Spinal cord (tissue), 10 donors: Measurements from ENCODE around the gene POLR1F. TPM values are rescaled to one million over a fixed set of nuclear protein-coding genes. Genes with fewer than 3 reads are reported as not detected.
"Not testable (repeated sequence)": the region's sequence is repeated elsewhere in the genome, so short reads cannot be mapped to it uniquely, and the experiment has no call there.

ENCODE experiments used
- DNase-seq, 6 donors: peaks; one replicate each; pipeline versions ENCODE4 v3.0.0 to v3.0.0-alpha.2; 2013 to 2015; ENCODE audit warnings: low spot score in 6 of 6, low read depth in 4 of 6
- H3K27ac ChIP-seq: one replicate; pipeline ENCODE4 v1.5.1; 2013; ENCODE audit warnings: low read depth, low read length, control low read depth
- H3K27me3 ChIP-seq: one replicate; pipeline ENCODE4 v1.6.1; 2013; ENCODE audit warnings: low read length; ENCODE audit not compliant: control insufficient read depth, insufficient read depth
- H3K36me3 ChIP-seq: one replicate; pipeline ENCODE4 v1.6.1; 2013; ENCODE audit warnings: low read length; ENCODE audit not compliant: control insufficient read depth, insufficient read depth
- H3K4me1 ChIP-seq: one replicate; pipeline ENCODE4 v1.6.1; 2013; ENCODE audit warnings: low read length; ENCODE audit not compliant: control insufficient read depth, insufficient read depth
- H3K4me3 ChIP-seq: one replicate; pipeline ENCODE4 v1.5.1; 2013; ENCODE audit warnings: low read depth, low read length, control low read depth
- H3K9me3 ChIP-seq: one replicate; pipeline ENCODE4 v1.6.1; 2013; ENCODE audit warnings: low read length; ENCODE audit not compliant: control insufficient read depth, insufficient read depth
- WGBS: methylation state at CpG from one replicate; pipeline ENCODE4 v1.1.5; 2013; ENCODE audit warnings: missing lambda C conversion rate; ENCODE audit not compliant: insufficient coverage; 5-methylcytosine and 5-hydroxymethylcytosine counted together
- polyA plus RNA-seq, 2 donors: library from polyadenylated mRNA; unstranded; fragments of 120-200 nt; gene quantifications; one replicate each; pipeline ENCODE4 v1.2.1, GENCODE V29; 2013; ENCODE audit not compliant: insufficient read length in 2 of 2
- total RNA-seq, 2 donors: library from RNA; depleted of rRNA in 1 of 2; stranded (reverse); fragments of 120-200 nt in 1 of 2; fragments of >200 nt in 1 of 2; gene quantifications; one replicate each; pipeline versions ENCODE4 v1.2.3 to v1.2.4, GENCODE V29; 2013 to 2014
- donor health status: healthy.

POLR1F gene
- total and polyA plus RNA-seq, 4 donors: 9.4 to 21.4 (median 13.2) TPM

DNA sequence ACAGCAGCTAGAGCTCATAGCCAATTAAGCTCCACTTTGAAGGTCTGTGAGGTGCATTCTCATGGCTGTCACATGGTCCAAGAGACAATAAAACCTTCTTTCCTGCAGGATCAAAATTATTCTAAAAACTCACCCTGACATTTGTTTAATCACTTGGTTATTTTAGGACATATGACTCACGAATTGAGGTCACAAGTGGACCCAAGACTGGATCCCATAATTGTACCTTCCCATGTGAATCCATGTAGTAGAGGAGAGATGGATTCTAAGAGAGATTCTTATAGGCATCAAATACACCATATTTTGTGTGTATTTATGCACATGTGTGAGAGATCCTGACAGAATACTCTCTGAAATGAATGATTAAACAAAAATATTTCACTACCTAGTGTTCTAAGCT is 18.1 kb downstream of the POLR1F start:
- Histone ChIP-seq H3K27me3 (no peaks in the 10 kb centered on the region), H3K27ac (no peak overlapping the region), H3K9me3 (no peaks in the 10 kb centered on the region), H3K4me1 (no peaks in the 10 kb centered on the region), H3K4me3 (no peak overlapping the region), H3K36me3 (no peaks in the 10 kb centered on the region)
- DNase-seq: no peak
- no CpG with 5 or more reads among the region's 1 CpG for WGBS

DNA sequence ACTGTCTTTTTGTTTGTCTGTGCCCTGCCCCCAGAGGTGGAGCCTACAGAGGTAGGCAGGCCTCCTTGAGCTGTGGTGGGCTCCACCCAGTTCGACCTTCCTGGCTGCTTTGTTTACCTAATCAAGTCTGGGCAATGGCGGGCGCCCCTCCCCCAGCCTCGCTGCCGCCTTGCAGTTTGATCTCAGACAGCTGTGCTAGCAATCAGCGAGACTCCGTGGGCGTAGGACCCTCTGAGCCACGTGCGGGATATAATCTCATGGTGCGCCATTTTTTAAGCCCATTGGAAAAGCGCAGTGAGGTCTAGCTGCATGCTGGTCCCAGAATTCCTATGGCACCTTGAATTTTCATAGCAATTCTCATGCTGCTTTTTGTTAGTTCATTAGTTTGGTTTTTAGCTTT is 19.7 kb downstream of the POLR1F start:
- WGBS: 74% methylated on average over 12 of the region's 12 CpGs
- DNase-seq, H3K36me3 ChIP-seq, H3K9me3 ChIP-seq, H3K4me3 ChIP-seq, H3K27ac ChIP-seq, H3K4me1 ChIP-seq, H3K27me3 ChIP-seq: not testable (repeated sequence)

DNA sequence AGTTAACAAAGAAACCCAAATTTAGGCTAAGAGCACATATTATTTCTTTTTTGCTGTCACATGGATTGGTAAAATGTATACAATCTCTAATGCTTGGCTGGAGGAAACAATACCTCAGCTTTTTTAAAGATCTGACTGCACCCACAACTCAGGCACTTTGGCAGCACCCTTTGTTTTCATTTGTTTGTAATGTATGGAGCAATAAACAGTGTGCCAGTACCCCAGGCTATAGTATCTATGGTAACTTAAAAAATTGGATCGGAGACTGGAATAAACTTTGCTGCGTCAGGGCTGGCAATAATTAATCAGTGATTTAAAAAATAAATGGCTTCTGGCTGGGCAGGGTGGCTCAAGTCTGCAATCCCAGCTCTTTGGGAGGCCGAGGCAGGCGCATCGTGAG is 27.2 kb downstream of the POLR1F start:
- Histone ChIP-seq H3K9me3 (no peaks in the 10 kb centered on the region), H3K27me3 (no peaks in the 10 kb centered on the region), H3K4me3 (no peak overlapping the region), H3K4me1 (no peaks in the 10 kb centered on the region), H3K27ac (no peak overlapping the region), H3K36me3 (no peaks in the 10 kb centered on the region)
- DNase-seq: no peak
- WGBS: 0% methylated on average over 2 of the region's 5 CpGs

DNA sequence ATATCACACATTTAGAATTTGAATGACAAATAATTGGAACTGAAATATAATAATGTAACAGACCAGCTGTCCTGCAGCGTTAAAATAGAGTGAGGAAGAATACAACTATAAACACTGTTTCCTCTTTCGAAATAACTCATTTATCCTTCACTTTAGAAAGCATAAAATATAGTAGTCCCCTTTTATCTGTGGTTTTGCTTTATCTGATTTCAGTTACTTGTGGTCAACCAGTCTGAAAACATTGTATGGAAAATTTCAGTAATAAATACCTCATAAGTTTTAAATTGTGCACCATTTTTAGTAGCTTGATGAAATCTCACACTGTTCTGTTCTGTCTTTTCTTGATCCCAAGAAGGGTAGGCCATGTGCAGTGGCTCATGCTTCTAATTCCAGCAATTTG is 31.7 kb downstream of the POLR1F start:
- no peak for DNase-seq
- Histone ChIP-seq H3K9me3 (no peaks in the 10 kb centered on the region), H3K27me3 (no peaks in the 10 kb centered on the region), H3K4me3 (no peak overlapping the region), H3K4me1 (no peaks in the 10 kb centered on the region), H3K27ac (no peak overlapping the region), H3K36me3 (no peaks in the 10 kb centered on the region)
- WGBS: no CpG with 5 or more reads among the region's 2 CpGs

DNA sequence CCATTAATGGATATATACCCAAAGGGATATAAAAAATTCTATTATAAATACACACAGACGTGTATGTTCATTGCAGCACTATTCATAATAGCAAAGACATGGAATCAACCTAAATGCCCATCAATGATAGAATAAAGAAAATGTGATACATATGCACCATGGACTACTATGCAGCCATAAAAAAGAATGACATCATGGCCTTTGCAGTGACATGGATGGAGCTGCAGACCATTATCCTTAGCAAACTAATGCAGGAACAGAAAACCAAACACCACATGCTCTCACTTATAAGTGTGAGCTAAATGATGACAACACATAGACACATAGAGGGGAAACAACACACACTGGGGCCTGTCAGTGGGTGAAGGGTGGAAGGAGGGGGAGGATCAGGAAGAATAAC is 33.0 kb downstream of the POLR1F start:
- H3K27ac ChIP-seq: no peak overlapping the region
- no peaks in the 10 kb centered on the region for H3K36me3 ChIP-seq
- no peak for DNase-seq
- no peaks in the 10 kb centered on the region for H3K27me3 ChIP-seq
- no CpG with 5 or more reads among the region's 1 CpG for WGBS
- H3K9me3 ChIP-seq: no peaks in the 10 kb centered on the region
- H3K4me3 ChIP-seq: no peak overlapping the region
- no peaks in the 10 kb centered on the region for H3K4me1 ChIP-seq

DNA sequence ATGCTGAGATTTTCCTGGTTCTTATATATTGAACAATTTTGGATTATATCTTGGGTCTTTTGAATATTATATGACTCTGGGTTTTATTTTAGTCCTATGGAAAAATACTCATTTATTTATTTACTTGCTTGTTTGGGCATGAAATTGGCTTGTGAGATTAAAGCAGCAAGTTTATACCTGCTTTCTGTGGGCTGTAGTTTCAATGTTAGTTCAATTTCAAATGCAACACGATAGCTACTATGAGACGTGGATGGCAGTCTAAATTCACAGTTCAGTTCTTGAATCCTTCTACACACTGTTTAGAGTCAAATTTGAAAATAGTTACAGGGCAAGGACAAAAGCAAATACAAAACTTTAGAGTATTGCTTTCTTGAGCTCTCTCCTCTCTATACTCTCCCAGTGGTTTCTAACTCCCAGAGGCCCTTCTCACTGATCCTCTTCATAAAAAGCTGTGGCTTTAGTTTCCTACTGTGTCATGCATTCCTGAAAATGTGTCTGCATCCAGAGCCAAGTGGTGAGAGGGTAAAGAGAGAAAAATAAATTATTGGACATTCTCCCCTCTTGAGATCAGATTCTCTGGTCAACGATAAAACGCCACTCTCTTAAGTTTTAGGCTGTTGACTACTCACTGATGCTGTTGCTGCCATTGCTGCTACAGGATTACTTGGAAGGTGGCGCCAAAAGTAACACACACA is 34.4 kb downstream of the POLR1F start:
- 97% methylated on average over 4 of the region's 5 CpGs for WGBS
- no peaks in the 10 kb centered on the region for H3K9me3 ChIP-seq
- DNase-seq: no peak

DNA sequence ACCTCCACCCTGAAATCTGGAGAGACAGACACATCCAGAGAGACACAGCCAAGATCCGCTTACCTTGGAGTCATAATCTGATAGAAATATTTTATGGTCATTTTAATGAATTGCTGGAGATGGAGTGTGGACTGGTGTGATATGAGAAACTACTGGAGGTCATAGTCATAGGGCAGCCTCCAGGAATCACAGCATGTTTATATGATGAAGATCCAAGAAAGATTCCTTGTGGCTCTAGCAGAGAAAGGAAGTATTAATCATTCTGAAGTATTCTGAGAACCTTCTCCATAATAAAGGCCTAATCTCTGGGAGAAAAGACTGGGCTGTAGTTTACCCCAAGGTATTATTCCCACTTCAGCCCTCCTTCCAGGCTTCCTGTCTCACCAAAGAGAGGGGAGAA is 38.0 kb downstream of the POLR1F start:
- no peak for DNase-seq
- no peaks in the 10 kb centered on the region for H3K4me1 ChIP-seq
- H3K36me3 ChIP-seq: no peaks in the 10 kb centered on the region
- H3K27ac ChIP-seq: no peak overlapping the region
- WGBS: 100% methylated on average over 1 of the region's 1 CpG
- H3K9me3 ChIP-seq: no peaks in the 10 kb centered on the region
- H3K4me3 ChIP-seq: no peak overlapping the region
- no peaks in the 10 kb centered on the region for H3K27me3 ChIP-seq

More for the DNA sequence above, 34.4 kb downstream of the POLR1F start:
- H3K27me3 ChIP-seq: no peaks in the 10 kb centered on the region
- no peaks in the 10 kb centered on the region for H3K4me1 ChIP-seq
- H3K36me3 ChIP-seq: no peaks in the 10 kb centered on the region
- H3K4me3 ChIP-seq: no peak overlapping the region
- no peak overlapping the region for H3K27ac ChIP-seq

DNA sequence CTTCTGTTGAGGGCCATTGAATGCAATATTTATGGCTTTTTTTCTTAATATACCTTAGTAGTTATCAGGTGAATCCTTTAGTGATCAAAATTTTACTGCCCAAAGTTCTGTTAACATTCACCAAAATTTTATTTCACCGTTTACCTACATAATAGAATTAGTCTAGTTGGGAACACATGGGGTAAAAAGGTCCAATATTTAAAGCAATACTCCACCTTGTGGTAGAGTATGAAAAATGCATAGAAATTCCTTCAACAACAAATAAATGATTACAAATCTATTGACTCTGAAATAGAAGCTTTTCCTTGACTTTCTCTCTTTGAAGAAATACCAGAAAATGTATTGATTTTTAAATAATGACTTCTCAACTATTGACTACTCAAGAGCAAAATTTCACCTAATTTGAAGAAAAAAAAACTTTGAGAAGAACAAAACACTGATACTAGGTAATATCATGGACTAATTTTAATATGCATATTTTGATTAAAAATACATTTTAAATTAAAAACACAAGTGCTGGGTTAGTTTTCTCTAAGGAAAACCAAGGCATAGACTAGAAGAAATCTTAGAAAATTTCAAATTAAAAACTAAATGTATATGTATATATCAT is 43.3 kb downstream of the POLR1F start:
- Histone ChIP-seq H3K36me3 (no peaks in the 10 kb centered on the region), H3K4me3 (no peak overlapping the region), H3K9me3 (no peaks in the 10 kb centered on the region), H3K27me3 (no peaks in the 10 kb centered on the region), H3K27ac (no peak overlapping the region), H3K4me1 (no peaks in the 10 kb centered on the region)
- WGBS: no CpG with 5 or more reads among the region's 1 CpG
- peak; percentile 7 to 78 (median 26) for DNase-seq

DNA sequence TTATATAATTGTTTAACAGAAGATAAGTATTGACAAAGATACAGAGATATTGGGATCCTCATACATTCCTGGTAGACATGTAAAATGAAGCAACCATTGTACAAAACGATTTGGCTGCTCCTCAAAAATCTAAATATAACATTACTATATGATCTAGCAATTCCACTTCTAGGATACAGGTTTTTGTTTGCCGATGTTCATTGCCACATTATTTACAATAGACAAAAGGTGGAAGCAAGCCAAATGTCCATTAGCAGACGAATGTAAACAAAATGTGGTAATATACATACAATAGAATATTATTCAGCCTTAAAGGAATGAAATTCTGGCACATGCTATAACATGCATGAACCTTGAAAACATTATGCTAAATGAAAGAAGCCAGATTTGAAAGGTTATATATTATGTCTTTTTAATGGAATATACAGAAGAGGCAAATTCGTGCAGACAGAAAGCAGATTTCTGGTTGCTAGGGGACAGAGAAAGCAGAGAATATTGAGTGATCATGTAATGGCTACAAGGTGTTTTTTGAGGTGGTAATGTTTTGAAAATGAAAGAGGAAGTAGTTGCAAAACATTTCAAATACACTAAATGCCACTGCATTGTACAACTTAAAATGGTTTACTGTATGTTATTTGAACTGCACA is 44.9 kb downstream of the POLR1F start:
- Histone ChIP-seq H3K9me3 (no peaks in the 10 kb centered on the region), H3K4me3 (no peak overlapping the region), H3K27me3 (no peaks in the 10 kb centered on the region), H3K27ac (no peak overlapping the region), H3K4me1 (no peaks in the 10 kb centered on the region), H3K36me3 (no peaks in the 10 kb centered on the region)
- WGBS: no CpG with 5 or more reads among the region's 4 CpGs
- DNase-seq: no peak

DNA sequence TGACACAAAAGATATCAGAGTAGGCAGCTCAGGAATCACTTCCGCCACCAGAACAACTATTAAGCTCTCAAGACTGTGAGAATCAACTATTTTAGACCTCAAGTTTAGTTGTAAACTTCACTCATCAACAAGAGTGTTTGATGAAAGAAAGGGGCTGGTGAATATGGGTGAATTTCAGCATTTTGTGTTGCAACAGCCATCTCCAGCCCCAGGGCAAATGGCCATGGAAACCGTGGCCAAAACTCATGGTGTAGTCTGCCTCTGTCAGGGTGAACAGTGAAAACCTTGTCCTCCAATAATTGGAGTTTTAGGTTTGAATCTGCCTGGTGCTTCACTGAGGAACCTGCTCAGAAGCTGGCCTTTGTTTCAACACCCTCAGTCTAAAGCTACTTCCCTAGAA is 60.0 kb downstream of the POLR1F start:
- Histone ChIP-seq H3K27me3 (no peaks in the 10 kb centered on the region), H3K9me3 (no peaks in the 10 kb centered on the region), H3K4me3 (no peak overlapping the region), H3K4me1 (no peaks in the 10 kb centered on the region), H3K36me3 (no peaks in the 10 kb centered on the region), H3K27ac (no peak overlapping the region)
- DNase-seq: no peak
- no CpG with 5 or more reads among the region's 2 CpGs for WGBS
